ENCODE results near the gene GPRC5C.

GPRC5C gene

DNA sequence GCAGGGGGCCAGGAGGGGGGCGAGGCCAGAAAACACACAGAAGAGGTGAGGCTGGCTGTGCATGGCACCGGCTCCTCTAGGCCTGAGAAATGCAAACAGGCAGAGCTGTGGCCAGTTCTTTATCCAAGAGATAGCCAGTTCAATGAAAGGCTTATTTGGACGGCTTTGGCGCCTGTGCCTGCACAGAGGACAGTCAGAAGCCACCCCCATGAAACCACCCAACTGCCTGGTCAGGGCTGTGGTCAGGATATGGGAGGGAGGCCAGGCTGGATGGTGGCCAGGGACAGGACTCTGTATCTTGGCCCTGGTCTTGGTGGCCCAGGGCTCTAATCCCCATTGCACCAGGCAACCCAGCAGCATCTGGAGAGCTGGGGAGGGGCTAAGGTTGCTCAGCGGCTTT, 24.5 kb upstream of the GPRC5C start:
- no peak for DNase-seq (ENCODE audit: low read depth)

DNA sequence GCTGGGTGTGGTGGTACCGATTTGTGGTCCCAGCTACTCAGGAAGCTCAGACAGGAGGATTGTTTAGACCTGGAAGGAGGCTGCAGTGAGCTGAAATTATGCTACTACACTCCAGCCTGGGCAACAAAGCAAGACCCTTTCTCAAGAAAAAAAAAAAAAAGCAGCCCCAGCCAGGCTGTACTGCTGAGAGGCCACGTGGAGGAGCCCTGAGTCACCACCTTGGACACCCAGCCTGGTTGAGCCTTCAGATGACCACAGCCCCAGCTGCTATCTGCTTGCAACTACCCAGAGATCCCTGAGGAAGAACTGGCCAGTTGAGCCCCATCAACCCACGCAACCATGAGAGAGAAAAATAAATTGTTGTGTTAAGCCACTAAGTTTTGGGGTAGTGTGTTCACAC, 23.6 kb upstream of the GPRC5C start:
- no peak for DNase-seq (ENCODE audit: low read depth)

DNA sequence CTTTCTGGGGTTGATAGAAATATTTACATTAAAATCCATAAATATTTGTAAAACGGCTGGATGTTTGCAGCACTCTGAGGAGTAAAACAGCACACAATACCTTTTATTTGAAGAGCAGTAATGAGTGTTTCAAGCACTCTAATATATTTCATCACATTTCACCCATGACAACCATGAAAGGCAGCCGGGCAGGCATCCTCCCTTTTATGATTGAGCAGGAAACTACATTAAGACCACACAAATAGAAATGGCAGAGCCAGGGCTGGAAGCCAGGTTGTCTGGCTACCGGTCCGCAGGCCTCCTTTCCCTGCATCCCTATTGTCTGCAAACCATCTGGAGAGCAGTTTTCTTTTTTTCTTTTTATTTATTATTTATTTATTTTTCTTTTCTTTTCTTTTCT, 23.1 kb upstream of the GPRC5C start:
- no peak for DNase-seq (ENCODE audit: low read depth)

DNA sequence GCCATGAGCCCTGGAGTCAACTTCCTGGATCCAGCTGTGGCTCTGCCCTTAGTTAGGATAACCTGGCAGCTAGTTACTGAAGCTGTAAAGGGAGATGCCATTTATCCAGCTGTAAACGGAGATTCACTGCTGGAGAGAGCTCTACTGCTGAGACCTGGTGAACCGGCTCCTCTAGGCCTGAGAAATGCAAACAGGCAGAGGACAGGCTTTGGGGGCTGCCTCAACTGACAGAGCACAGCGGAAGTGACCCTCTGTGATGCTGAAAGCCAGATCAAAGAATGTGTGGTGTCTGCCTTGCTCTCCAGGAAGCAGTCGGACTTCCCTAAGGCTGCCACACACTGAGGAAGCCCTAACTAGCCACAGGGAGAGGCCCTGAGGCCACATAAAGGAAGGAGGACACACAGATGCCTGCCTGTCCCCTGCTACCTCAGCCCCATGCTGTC, 21.9 kb upstream of the GPRC5C start:
- DNase-seq (ENCODE audit: low read depth): no peak

DNA sequence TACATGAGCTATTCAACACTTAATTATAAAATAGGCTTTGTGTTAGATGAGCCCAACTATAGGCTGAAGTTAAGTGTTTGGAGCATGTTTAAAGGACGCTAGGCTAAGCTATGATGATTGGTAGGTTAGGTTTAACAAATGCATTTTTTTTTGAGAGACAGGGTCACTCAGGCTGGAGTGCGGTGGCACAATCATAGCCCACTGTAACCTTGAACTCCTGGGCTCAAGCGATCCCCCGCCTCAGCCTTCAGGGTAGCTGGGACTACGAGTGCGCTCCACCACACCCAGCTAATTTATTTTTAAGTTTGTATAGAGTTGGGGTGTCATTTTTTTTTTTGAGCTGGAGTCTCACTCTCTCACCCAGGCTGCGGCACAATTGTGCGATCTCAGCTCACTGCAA, 19.3 kb upstream of the GPRC5C start:
- DNase-seq (ENCODE audit: low read depth): no peak

DNA sequence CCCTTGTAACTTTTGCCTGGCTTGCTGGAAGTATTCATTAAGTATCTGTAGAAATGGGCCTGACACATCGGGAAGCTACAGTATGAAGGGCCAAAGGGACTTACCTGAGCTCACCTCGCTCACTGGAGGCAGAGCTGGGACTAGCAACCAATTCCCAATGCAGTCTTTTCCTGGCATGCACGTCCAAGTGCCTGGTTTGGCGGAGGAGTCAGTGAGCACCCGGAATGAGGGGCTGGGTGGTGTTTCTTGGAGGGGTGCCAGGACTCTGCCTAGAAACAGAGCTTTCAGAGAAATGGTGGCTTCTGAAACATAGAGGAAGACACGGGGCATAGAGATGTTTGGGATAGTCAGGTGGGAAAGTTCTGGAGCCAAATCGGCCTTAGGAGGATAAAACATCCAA, 18.4 kb upstream of the GPRC5C start:
- no peak for DNase-seq (ENCODE audit: low read depth)

DNA sequence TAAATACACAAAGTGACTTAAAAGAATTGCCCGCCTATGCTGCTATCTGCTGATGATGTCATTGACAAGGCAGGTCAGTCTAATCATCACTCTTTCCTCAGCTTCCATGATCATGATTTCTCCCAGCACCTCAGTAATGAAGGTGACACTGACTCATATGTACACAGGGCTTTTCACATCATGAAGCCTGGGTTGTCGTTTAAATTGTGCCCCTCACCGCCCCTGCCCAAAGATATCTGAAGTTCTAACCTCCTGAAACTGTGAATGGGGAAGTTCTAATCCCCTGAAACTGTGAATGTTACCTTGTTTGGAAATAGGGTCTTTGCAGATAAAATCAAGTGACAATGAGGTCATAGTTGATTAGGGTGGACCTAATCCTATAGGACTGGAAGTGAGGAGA, 17.4 kb upstream of the GPRC5C start:
- DNase-seq (ENCODE audit: low read depth): no peak

DNA sequence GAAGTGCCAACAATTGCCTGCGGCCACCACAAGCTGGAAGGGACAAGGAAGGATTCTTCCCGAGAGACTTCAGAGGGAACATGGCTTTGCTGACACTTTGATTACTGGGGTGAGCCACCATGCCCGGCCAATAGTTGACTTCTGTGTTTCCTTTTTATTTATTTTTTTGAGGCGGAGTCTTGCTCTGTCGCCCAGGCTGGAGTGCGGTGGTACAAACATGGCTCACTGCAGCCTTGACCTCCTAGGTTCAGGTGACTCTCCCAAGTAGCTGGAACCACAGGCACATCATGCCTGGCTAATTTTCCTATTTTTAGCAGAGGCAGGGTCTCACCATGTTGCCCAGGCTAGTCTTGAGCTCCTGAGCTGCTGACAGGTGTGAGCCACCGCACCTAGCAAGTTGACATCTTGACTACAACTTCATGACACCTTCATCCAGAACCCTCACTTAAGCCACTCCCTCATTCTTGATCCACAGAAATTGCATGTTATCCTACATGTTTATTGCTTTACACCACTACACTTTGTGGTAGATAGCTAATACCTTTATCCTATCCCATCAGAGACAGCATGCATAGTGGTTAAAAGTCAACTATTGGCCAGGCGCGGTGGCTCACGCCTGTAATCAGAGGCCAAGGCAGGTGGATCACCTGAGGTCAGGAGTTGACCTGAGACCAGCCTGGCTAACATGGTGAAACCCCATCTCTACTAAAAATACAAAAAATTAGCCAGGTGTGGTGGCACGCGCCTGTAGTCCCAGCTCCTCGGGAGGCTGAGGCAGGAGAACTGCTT, 16.1 kb upstream of the GPRC5C start:
- DNase-seq (ENCODE audit: low read depth): no peak

DNA sequence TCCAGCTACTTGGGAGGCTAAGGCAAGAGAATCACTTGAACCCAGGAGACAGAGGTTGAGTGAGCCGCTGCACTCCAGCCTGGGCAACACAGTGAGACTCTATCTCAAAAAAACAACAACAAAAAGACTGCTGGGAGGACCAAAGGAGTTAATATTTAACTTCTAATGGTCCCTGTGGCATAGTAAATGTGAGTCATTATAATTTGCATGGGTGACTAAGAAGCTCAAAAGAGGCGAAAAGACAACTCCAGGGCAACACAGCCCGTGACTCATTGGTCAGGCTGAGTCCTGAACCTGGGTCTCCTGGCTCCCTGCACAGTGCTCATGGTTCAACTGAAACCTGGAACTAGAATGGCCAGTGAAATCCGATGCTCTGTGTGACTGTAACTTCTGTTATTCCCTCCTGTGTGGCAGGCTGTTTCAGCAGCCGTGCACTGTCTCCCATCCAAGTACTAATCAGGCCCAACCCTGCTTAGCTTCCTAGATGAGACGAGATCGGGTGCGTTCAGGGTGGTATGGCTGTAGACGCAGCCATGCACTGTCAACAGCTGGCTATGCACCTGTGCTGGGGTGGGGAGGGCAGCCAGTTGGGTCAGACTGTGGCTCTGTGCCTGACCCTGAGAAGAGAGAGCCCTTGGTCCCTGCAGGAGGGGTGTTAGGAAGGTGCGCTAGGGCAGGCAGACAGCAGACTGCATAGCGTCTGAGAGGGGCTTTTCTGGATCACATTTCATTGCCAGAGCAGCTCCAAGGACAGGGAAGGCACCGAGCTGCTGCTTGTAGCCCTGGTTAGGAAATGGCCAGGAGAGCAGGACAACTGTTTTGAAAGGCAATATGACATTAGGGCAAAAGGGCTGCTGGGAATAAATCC, 14.5 kb upstream of the GPRC5C start:
- no peak for DNase-seq (ENCODE audit: low read depth)

DNA sequence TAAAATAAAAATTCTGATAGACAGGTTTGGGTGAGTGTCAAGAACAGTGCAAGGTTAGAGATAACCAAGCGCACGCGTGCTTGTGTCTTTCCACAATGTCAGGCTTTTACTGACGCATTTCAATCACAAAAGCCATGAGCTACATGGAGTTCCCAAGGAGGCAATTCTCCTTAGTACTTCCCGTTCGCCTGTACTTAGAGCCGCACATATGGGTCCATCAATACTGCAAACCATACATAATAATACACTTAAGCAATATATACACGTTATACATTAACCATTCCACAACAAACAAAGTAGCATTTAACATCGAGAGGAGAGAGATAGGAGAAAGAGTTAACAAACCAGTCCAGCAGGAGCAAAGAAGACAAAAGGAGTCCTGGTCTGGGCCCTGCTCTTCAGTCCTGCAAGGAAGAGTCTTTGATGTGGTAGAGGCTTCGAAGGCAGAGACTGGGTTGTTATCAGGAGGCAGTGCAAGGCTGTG, 11.9 kb upstream of the GPRC5C start:
- no peak for DNase-seq (ENCODE audit: low read depth)

DNA sequence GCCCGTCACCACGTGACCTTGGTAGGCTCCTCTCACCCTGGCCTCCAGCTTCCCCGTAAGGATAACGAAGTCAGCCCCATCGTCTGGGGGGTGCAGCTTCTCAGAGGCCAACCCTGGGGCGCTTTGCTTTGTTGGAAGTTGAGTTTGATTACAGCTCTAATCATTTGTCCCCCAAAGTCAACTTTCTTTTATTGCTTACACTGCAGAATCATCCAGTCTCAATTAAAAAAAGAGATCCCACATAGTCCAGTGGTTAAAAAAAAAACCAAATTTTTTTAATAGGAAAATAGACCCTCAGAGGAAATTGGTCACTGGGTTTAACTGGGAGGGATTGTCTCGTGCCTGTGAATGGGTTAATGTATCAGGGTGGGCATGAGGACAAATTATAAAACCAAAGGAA, 7.8 kb upstream of the GPRC5C start:
- no peak for DNase-seq (ENCODE audit: low read depth)

DNA sequence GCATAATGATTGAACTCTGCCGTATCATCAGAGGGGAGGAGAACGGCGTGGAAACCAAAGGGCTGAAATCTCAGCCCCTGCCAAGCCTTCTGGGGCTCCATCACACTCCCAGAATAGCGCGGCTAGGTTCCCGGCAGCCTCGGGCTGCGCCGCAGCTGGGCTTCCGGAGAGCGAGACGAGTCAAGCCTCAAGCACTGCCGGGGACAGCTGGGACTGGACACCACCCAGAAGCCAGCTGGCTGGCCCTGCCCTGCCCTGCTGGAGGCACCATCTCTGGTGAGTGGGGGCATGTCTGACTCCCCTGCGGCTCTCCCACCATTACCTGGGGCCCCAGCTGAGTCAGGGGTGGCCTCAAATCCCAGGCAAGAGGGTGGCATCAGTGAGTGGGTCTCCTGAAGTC, 7.2 kb upstream of the GPRC5C start:
- no peak for DNase-seq (ENCODE audit: low read depth)

DNA sequence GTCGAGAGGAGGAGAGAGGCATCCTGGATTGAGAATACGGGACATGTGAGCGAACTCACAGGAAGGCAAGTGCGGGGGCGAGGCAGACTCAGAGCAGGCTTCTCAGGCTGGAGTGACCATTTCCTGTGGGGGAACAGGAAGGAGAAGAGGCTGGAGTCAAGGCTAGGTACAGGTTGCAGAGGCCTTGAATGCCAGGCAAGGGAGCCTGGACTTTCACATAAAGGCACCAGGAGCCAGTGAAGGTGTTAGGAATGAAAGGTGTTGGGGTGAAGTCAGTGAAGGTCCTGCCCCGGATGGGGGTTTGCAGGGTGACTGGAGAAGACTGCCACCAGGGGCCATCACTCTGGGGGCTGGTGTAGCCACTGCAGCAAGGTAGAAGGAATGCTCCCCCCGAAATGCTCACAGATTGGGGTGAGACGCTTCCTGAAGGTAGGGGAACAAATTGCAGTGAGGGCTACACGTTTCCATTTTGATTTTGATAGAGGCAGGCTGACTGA, 5.3 kb upstream of the GPRC5C start:
- no peak for DNase-seq (ENCODE audit: low read depth)

DNA sequence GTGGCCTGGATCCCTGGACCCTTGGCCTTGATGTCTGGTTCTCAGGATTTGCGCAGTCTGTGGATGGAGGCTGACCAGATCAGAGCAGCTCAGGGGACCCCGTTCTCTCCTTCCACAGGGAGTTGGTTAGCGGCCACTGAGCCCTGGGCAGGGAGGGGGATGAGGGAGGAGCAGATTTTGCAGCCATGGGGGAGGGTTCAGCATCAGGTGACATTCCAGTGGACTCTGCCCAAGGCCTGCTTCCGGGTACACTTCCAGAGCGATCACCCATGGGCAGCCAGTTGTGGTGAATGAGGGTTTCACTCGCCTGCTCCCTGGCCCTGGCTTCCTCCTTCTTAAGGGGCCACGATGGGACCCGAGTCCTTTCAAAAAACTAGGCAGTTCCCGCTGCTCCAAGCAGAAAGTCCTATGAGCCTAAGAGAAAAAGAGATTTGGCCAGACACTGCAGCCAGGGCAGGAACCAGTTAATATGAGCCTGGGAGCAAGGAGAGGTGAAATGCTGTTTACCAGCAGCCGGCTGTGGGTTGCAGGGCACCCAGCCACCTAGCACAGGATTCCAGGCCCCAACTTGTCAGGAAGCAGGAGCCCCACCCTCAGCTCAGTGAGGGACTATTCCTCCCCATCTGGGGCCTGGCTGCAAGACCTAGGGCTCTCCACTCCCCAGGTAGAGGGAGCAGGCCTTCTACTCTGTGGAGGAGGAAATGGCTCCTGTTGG, 4.7 kb upstream of the GPRC5C start:
- DNase-seq (ENCODE audit: low read depth): no peak

DNA sequence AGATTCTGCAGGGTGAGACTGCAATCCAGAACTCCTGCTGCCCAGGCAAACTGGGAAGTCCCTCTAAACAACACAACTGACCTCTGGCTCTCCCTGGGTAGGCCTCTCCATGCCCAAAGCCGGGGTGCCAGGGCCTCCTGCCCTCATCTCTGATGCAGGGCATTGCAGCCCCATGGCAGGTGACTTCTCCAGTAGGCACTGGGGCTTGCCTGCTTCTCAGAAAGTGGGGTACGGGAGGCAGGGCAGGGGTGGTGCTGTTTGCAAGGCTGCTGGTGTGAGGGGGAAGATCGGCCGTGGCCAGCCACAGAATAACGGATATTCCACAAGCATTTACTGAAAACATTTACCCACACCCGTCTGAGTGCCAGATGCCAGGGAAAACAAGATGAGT, 4.1 kb upstream of the GPRC5C start:
- DNase-seq (ENCODE audit: low read depth): no peak

DNA sequence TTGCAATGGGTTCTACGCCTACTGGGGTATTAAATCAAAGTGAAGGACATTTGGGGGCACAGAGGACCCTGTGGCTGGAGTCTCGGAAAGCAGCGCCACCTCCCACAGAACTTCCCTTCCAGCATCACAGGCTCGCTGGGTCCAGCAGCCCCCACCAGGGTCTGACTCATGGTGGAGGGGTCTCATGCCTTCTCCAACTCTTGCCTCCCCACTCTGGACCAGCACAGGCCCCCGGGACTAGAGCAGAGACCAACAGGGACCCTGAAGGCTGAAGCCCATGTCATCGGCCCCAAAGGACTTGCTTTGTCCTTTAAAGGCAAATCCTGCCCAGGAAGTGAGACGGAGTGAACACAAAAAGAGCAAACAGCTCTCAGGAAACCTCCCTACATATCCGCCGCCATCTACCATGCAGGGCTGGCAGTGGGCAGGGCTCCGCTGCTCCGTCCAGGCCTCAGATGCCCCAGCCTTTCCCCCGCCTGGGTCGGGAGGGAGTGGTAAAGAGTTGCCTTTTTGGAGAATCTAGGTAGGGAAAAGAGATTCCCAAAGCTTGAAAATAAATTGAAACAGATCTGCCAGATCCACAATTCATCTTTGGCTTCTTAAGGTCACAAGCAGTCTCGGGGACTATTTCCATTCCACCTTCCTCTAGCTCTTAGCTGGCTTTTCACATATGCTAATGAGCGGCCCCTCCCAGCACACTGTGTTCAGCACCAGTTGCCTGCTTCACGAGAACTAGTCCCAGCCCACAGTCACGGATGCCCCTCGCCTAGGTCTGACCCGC, 2.1 kb upstream of the GPRC5C start:
- no peak for DNase-seq (ENCODE audit: low read depth)

DNA sequence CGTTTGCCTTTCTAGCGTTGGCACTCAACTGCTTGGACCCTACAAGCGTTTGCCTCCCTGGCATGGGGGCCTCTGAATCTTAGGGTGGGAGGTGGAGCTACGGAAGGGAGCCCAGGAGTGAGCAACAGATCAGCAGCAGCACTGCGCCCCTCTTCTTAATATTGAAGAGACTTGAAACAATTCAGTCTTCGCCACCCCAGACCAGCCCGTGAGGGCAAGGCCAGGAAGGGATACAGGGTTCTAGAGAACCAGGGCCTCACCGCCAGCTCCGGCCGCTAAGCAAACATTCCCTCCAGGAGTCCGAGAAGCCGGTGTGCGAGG, 1.5 kb upstream of the GPRC5C start:
- no peak for DNase-seq (ENCODE audit: low read depth)

DNA sequence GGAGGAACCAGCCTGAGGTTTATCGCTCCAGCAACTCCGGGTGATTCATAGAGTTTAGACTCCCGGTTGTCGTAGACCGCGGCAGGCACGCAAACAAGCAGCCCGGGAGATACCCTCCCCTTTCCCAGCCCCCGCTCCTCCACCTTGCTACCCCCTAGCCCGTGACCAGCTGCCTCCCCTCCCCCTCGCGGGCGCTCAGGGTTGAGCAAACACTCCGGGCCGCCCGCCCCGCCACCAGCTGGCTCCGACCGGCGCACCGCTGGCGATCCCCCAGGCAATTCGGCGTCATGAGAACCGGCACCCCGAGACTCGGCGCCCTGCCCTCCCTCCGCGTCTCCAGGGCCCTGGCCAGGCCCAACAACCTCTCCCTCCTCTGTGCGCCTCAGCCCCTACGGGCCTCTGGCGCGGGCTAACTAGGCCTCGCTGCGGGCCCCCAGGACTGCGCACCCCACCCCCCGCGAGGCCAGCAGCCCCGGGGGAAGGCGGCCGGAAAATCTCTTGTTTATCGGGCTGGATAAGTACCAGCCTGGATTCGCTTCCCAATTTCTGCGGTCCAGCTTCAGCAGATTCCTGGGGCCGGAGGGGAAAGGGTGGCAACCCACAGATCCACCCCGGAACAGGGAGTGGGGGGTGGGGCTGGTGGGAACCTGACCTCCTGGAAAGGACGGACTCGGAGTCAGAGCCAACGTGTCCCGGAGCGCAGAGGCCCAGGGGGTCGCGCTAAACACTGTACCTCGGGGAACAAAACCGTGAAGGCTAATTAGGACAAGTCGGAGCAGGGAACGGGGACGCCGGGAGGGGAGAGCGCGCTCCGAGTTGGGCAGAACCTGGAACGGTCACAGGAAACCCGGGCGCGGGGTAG, 951 bp upstream of the GPRC5C start:
- no peak for DNase-seq (ENCODE audit: low read depth)

DNA sequence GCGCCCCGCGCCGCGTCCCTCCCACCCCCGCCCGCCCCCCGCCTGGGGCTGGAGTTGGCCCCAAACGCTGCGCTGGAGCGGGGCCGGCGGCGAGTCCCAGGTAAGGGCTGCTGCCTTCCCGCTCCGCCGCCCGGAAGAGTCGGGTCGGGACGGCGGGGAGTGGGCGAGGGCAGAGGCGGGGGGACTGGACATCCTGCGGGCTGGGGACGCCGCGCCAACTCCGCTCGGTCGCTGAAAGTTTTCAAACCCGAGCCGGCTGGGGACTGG, 469 bp downstream of the GPRC5C start:
- DNase-seq (ENCODE audit: low read depth): no peak

DNA sequence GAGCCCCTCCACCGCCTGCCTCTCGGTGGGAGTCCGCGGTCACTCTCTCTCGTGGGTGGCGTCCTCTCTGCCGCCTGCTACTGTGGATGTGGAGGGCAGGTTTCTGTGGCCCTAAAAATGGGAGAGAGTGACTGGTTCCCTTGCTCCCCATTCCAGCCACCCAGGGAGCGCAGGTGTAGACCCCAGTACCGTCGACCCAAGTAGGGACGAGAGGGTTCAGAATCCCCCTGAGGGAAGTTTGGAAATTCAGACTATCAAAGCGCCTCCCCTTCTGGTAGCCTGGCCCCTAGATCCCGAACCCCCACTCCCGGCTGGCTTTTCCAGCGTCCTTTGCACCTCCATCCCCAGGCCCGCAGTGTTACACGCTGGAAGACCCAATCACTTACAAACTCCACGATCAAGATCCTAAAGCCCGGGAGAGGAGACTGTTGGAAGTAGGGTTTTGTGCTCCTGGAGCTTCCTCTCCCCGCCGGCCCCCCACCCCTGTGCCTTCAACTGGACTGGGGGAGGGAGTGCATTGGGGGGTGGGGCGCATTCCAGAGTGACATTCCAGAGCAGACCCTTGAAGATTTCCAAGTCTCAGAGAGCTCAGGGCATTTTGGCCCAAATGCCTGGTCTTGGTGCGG, 991 bp downstream of the GPRC5C start:
- no peak for DNase-seq (ENCODE audit: low read depth)

Data from HS-27A (cell line).